Measurements from ENCODE around the gene IMPA2. TPM values are rescaled to one million over a fixed set of nuclear protein-coding genes. Genes with fewer than 3 reads are reported as not detected.

IMPA2 gene
- total and polyA plus RNA-seq, 2 of the 13 experiments (the other 11 are each of a cell fraction or from before 2014, with no cell fraction given) = 37.8 to 71.8 TPM

DNA sequence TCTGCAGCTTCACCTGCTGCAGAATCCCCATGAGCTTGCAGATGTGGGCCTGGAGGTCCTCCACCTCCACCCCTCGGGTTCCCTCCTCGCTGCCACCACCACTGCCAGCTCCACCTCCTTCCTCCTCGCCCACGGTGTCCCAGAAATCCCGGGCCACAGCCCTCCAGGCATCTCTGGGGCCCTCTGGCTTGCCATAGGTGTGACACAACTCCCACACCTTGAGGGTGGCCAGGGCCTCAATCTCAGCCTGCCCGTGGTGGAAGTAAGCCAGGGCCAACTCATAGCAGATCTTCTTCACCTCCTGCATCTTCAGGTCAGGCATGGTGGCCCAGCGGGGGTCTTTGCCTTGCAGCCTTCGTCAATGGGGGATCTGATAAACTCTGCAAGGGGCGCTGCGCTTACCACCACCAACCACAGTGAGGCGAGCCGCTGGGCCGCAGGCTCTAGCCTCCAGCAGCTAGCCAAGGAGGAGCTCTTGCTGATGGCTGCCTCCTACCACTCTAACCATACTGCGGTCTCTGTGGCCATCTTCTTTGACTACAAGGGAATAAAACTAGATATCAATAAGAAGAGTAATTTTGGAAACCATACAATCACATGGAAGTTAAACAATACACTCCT is 76.2 kb downstream of the IMPA2 start (continued):
- TF ChIP-seq ZNF441 (CRISPR knock-in tag; IDR thresholded peaks at IDR 0.05; ENCODE audit: borderline replicate concordance) = no peak
- TF ChIP-seq, protein P1, sequence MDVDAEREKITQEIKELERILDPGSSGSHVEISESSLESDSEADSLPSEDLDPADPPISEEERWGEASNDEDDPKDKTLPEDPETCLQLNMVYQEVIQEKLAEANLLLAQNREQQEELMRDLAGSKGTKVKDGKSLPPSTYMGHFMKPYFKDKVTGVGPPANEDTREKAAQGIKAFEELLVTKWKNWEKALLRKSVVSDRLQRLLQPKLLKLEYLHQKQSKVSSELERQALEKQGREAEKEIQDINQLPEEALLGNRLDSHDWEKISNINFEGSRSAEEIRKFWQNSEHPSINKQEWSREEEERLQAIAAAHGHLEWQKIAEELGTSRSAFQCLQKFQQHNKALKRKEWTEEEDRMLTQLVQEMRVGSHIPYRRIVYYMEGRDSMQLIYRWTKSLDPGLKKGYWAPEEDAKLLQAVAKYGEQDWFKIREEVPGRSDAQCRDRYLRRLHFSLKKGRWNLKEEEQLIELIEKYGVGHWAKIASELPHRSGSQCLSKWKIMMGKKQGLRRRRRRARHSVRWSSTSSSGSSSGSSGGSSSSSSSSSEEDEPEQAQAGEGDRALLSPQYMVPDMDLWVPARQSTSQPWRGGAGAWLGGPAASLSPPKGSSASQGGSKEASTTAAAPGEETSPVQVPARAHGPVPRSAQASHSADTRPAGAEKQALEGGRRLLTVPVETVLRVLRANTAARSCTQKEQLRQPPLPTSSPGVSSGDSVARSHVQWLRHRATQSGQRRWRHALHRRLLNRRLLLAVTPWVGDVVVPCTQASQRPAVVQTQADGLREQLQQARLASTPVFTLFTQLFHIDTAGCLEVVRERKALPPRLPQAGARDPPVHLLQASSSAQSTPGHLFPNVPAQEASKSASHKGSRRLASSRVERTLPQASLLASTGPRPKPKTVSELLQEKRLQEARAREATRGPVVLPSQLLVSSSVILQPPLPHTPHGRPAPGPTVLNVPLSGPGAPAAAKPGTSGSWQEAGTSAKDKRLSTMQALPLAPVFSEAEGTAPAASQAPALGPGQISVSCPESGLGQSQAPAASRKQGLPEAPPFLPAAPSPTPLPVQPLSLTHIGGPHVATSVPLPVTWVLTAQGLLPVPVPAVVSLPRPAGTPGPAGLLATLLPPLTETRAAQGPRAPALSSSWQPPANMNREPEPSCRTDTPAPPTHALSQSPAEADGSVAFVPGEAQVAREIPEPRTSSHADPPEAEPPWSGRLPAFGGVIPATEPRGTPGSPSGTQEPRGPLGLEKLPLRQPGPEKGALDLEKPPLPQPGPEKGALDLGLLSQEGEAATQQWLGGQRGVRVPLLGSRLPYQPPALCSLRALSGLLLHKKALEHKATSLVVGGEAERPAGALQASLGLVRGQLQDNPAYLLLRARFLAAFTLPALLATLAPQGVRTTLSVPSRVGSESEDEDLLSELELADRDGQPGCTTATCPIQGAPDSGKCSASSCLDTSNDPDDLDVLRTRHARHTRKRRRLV (CRISPR knock-in tag; IDR thresholded peaks at IDR 0.05) = no peak
- no peak for TF ChIP-seq CC2D1A (CRISPR knock-in tag; IDR thresholded peaks at IDR 0.05)
- TF ChIP-seq ZNF674 (CRISPR knock-in tag; IDR thresholded peaks at IDR 0.05; ENCODE audit: low read depth) = no peak
- TF ChIP-seq ZBTB10 (CRISPR knock-in tag; IDR thresholded peaks at IDR 0.05; ENCODE audit: borderline replicate concordance) = no peak
- TF ChIP-seq CREBL2 (CRISPR knock-in tag; IDR thresholded peaks at IDR 0.05; ENCODE audit: borderline replicate concordance) = no peak
- no peak for TF ChIP-seq BRF2 (CRISPR knock-in tag; IDR thresholded peaks at IDR 0.05)
- no peak for TF ChIP-seq CAMTA2 (CRISPR knock-in tag; IDR thresholded peaks at IDR 0.05; ENCODE audit: borderline replicate concordance)
- TF ChIP-seq NR0B2 (CRISPR knock-in tag; IDR thresholded peaks at IDR 0.05) = no peak
- no peak for TF ChIP-seq NFE2L2 (IDR thresholded peaks at IDR 0.05; ENCODE audit: low read length)

Measured in HepG2 (cell line).